Colonic mucosa (tissue), 4 donors: Measurements from ENCODE around the gene ITIH1. TPM values are rescaled to one million over a fixed set of nuclear protein-coding genes. Genes with fewer than 3 reads are reported as not detected.
A peak's percentile ranks its signal among the peaks of the same experiment; 100 is the strongest.

Experiments used
- DNase-seq: peaks from one replicate; pipeline ENCODE4 v3.0.0-alpha.2; 2020
- H3K27ac ChIP-seq: fragments of 200-600 bp; one replicate; pipeline ENCODE4 v1.8.0; 2021
- H3K27me3 ChIP-seq: fragments of 200-600 bp; one replicate; pipeline ENCODE4 v1.8.0; 2021
- H3K36me3 ChIP-seq: fragments of 200-600 bp; one replicate; pipeline ENCODE4 v1.8.0; 2021
- H3K4me1 ChIP-seq: fragments of 200-600 bp; one replicate; pipeline ENCODE4 v1.8.0; 2021; ENCODE audit warnings: mild to moderate bottlenecking
- H3K4me3 ChIP-seq: fragments of 200-600 bp; one replicate; pipeline ENCODE4 v1.8.0; 2021
- H3K9ac ChIP-seq, 2 donors: one replicate each; pipeline ENCODE4 v1.7.0; 2013; ENCODE audit warnings: control low read depth in 2 of 2, low read depth in 2 of 2, low read length in 2 of 2
- H3K9me3 ChIP-seq: fragments of 200-600 bp; one replicate; pipeline ENCODE4 v1.8.0; 2021
- intact Hi-C: fragments of 100-400 bp; cut with DNase I; formaldehyde crosslinking; loops from one replicate; pipeline ENCODE4 v1.14.1; 2022
- total RNA-seq, 2 donors: library from RNA; stranded (reverse); fragmentation: NEBNext Ultra II Directional in 1 of 2; extraction: Animal tissue kit (Norgen Biotek cat#: 25700) in 1 of 2; gene quantifications; one replicate each; pipeline ENCODE4 v1.2.1, GENCODE V29; 2021
- TF ChIP-seq, protein P1 (sequence below): fragments of 200-600 bp; IDR thresholded peaks from one replicate; pipeline ENCODE4 v1.8.0; 2022; ENCODE audit warnings: antibody characterized with exemption, mild to moderate bottlenecking
- donor health status: healthy.
- donor health status: DM: no; HTN: no; CAD: no.
- donor health status: DM: no; HTN: no; CAD: no.

The ITIH1 gene
- total RNA-seq, 2 donors from 2014 or later, result 0.91 TPM; not detected in 1

DNA sequence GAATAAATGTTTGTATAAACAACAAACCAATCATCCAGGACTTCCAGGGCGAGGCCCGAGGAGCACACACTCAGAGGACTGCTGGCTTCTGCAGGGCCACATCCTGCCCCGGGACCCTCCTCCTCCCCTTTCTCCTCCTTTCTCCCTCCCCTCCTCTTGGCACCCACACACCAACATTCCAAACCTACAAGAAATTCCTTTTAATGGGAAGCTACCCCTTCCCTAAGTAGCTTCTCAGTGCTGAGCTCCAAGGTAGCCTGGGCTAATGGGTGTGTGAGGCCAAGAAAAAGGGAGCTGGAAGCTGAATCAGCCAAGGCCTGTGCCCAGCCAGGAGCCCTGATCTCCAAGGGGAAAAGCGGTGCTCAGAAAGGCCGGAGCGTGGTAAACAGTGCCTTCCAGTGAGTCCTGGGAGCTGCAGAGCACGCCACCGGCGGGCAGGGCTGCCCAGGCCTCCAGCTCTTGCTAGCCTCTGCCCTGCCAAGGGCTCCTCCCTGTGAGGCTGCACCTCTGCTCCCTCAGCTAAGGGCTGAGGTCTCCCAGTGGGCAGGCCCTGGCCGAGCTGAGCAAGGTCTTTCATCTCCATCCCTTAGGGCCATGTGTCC lies 21.1 kb downstream of the ITIH1 start:
- H3K27ac ChIP-seq, result no peak overlapping the region
- no peak for DNase-seq
- intact Hi-C loops, result no loop called here
- H3K4me3 ChIP-seq, result no peak overlapping the region
- TF ChIP-seq, protein P1, sequence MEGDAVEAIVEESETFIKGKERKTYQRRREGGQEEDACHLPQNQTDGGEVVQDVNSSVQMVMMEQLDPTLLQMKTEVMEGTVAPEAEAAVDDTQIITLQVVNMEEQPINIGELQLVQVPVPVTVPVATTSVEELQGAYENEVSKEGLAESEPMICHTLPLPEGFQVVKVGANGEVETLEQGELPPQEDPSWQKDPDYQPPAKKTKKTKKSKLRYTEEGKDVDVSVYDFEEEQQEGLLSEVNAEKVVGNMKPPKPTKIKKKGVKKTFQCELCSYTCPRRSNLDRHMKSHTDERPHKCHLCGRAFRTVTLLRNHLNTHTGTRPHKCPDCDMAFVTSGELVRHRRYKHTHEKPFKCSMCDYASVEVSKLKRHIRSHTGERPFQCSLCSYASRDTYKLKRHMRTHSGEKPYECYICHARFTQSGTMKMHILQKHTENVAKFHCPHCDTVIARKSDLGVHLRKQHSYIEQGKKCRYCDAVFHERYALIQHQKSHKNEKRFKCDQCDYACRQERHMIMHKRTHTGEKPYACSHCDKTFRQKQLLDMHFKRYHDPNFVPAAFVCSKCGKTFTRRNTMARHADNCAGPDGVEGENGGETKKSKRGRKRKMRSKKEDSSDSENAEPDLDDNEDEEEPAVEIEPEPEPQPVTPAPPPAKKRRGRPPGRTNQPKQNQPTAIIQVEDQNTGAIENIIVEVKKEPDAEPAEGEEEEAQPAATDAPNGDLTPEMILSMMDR, result no peak
- no peaks in the 10 kb centered on the region for H3K27me3 ChIP-seq
- no peaks in the 10 kb centered on the region for H3K4me1 ChIP-seq
- no peaks in the 10 kb centered on the region for H3K36me3 ChIP-seq
- no peaks in the 10 kb centered on the region for H3K9me3 ChIP-seq
- H3K9ac ChIP-seq, result no peak overlapping the region

DNA sequence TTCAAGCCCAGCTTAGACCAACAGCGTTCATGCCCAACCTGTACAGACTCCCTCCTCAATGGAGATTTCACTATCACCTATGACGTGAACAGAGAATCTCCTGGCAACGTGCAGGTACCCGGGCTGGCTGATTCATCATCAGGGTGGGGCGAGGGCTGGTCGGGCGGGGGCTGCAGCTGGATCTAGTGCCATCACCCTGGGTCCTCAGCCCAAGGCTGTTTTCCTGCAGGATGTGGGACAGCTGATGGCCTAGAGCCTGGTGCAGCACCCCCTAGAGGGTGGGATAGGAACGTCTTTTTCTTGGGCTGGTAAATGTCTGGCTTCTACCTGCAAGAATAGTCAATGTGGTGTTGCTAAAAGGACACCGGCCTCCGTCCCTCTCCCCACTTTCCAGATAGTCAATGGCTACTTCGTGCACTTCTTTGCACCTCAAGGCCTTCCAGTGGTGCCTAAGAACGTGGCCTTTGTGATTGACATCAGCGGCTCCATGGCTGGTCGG lies 21.6 kb downstream of the ITIH1 start:
- Histone ChIP-seq H3K36me3 (no peaks in the 10 kb centered on the region), H3K9me3 (no peaks in the 10 kb centered on the region), H3K4me3 (no peak overlapping the region), H3K4me1 (no peaks in the 10 kb centered on the region), H3K27ac (no peak overlapping the region), H3K9ac (no peak overlapping the region), H3K27me3 (no peaks in the 10 kb centered on the region)
- TF ChIP-seq, protein P1, result peak; percentile 35
- intact Hi-C loops, result no loop called here
- DNase-seq, result peak; percentile 27

DNA sequence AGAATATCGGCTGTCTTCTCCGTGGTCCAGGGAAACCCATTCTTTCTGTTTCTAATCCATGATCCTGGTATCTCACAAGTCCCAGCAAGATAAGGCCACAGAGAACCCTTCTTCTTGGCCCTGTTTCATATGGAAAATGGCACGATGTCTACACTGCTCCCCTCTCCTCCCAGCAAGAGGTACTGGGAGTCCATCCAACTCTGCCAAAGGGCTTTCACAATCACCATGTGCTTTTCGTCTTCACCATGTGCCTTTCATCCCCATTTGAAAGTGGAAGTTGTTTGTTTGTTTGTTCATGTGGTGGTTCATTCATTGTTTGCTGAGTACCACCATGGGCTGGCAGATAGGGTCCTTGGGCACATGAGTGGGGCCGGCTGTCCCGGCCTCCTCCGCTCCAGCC lies 22.7 kb downstream of the ITIH1 start:
- Histone ChIP-seq H3K9ac (no peak overlapping the region), H3K4me1 (no peaks in the 10 kb centered on the region), H3K27me3 (no peaks in the 10 kb centered on the region), H3K36me3 (no peaks in the 10 kb centered on the region), H3K9me3 (no peaks in the 10 kb centered on the region), H3K4me3 (no peak overlapping the region), H3K27ac (no peak overlapping the region)
- TF ChIP-seq, protein P1, result no peak
- intact Hi-C loops, result no loop called here
- no peak for DNase-seq

DNA sequence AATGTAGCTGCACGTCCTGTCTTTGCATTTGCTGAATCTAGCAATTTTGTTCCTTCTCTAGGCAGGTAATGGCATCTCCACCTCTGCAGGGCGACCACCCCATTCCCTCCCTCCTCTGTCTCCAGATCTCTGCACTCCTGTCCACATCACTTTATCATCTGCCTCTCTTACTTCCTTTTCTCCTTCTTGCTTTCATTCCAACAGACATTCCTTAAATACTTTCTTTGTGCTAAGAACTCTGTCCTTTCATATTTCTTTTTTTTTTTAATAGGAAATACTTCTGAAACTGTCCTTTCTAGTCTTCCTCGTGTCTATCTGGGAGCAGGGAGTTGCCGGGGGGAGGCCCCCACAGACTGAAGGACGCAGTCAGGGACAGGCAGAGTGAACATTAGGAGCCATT lies 24.4 kb downstream of the ITIH1 start:
- Histone ChIP-seq H3K27me3 (no peaks in the 10 kb centered on the region), H3K9me3 (no peaks in the 10 kb centered on the region), H3K9ac (no peak overlapping the region), H3K36me3 (no peaks in the 10 kb centered on the region), H3K4me1 (no peaks in the 10 kb centered on the region), H3K4me3 (no peak overlapping the region), H3K27ac (no peak overlapping the region)
- TF ChIP-seq, protein P1, result no peak
- intact Hi-C loops, result no loop called here
- DNase-seq, result no peak

- intact Hi-C loops, result no loop called here
Measured at GRCh38 chr3:52805270-52806039, 28.1 kb downstream of the ITIH1 start.

More at GRCh38 chr3:52805270-52806039, 28.1 kb downstream of the ITIH1 start:
- H3K36me3 ChIP-seq, result no peaks in the 10 kb centered on the region
- DNase-seq, result no peak
- H3K9me3 ChIP-seq, result no peaks in the 10 kb centered on the region
- no peaks in the 10 kb centered on the region for H3K4me1 ChIP-seq
- no peak overlapping the region for H3K9ac ChIP-seq
- no peak overlapping the region for H3K27ac ChIP-seq
- H3K27me3 ChIP-seq, result no peaks in the 10 kb centered on the region
- no peak overlapping the region for H3K4me3 ChIP-seq
- TF ChIP-seq, protein P1, result no peak
